Activated B cell treated with CpG ODN at 0.5 μM for 24 hours (primary cell): ENCODE data around the gene TK2. TPM values are rescaled to one million over a fixed set of nuclear protein-coding genes. Genes with fewer than 3 reads are reported as not detected.

Experiments
- ATAC-seq: fragments of 200-7000 bp; cut with Tn5 transposase; one replicate; pipeline ENCODE4 v1.10.0; 2021; ENCODE audit warnings: low read depth, mild to moderate bottlenecking, moderate library complexity
- CTCF ChIA-PET: fragments of 350-600 bp; sonication (Branson Sonifier 250); formaldehyde crosslinking; loops from one replicate; lab custom pipeline; 2021; ENCODE audit warnings: antibody characterized with exemption; lab: Charles Lee
- POLR2A ChIA-PET: fragments of 350-600 bp; sonication (Branson Sonifier 250); formaldehyde crosslinking; loops from one replicate; lab custom pipeline; 2021; ENCODE audit warnings: antibody characterized with exemption; lab: Charles Lee
- DNase-seq: peaks from one replicate; pipeline ENCODE4 v3.0.0; 2022
- H3K27ac Mint-ChIP-seq: one replicate; pipeline ENCODE4 v1.8.0; 2020; ENCODE audit warnings: mixed read lengths
- H3K27me3 Mint-ChIP-seq: one replicate; pipeline ENCODE4 v1.8.0; 2021; ENCODE audit warnings: mixed read lengths
- H3K36me3 Mint-ChIP-seq: one replicate; pipeline ENCODE4 v1.8.0; 2021; ENCODE audit warnings: low read depth, mixed read lengths
- H3K4me1 Mint-ChIP-seq: one replicate; pipeline ENCODE4 v1.8.0; 2021; ENCODE audit warnings: mixed read lengths
- H3K4me3 Mint-ChIP-seq: one replicate; pipeline ENCODE4 v1.8.0; 2020; ENCODE audit warnings: mild to moderate bottlenecking, mixed read lengths
- H3K9me3 Mint-ChIP-seq: one replicate; pipeline ENCODE4 v1.8.0; 2020; ENCODE audit warnings: mixed read lengths
- intact Hi-C: fragments of 100-400 bp; cut with micrococcal nuclease; formaldehyde crosslinking; loops from one replicate; pipeline ENCODE4 v1.15.1; 2024
- total RNA-seq: library from RNA; stranded (reverse); gene quantifications from 2 replicates; pipeline ENCODE4 v1.2.3, GENCODE V29; 2022
- TF ChIP-seq, protein P1 (sequence below): fragments of 200-600 bp; IDR thresholded peaks from one replicate; pipeline ENCODE4 v1.8.0; 2022; ENCODE audit warnings: antibody characterized with exemption, mild to moderate bottlenecking

Gene TK2
- total RNA-seq, 1 donor from 2014 or later, result 4.8 TPM

DNA sequence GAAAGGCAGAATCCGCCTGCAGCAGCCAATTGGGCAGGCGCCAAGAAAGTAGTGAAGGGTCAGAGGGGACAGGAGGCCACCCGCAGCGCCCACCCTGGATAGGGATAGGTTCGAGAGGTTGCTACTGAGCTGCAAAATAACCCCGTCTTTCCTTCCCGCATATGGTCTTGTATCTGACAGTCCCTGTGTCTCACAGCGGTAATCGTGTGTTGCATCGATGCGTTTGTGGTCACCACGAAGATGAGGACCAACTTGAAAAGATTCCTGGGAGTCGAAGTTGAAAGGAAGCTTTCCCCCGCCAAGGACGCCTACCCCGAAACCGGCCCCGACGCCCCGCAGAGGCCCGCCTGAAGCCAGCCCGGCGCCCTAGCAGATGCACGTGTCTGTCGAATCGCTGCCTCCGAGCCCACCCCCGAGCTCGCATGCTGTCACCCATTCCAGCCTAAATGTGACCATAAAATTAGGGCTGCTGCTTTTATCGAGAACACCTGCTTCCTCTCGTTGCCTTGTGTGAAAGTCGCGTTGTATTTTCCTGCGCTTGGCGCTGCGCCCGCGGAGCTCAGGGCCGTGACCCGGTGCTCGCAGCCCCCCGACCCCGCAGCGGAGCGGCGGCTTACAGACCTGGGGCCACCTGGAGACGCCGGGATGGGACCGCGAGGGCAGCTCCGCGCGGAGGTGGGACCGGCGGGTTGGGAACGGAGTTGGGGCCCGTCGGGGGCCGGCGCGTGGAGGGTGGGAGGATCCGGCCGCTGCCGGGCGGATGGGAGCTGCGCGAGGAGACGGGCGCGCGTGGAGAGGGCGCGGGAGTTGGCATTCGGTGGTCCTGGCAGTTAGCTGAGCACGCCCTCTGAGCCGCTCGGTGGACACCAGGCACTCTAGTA lies 29.0 kb upstream of the TK2 start, which contains the start of gene CMTM2:
CMTM2 (plus strand) TSS at position 813 of the 881 bp plus-strand sequence. CDS start 145 bp downstream, outside the sequence.
- H3K9me3 Mint-ChIP-seq, result no peaks in the 10 kb centered on the region
- intact Hi-C loops, result no loop called here
- TF ChIP-seq, protein P1, sequence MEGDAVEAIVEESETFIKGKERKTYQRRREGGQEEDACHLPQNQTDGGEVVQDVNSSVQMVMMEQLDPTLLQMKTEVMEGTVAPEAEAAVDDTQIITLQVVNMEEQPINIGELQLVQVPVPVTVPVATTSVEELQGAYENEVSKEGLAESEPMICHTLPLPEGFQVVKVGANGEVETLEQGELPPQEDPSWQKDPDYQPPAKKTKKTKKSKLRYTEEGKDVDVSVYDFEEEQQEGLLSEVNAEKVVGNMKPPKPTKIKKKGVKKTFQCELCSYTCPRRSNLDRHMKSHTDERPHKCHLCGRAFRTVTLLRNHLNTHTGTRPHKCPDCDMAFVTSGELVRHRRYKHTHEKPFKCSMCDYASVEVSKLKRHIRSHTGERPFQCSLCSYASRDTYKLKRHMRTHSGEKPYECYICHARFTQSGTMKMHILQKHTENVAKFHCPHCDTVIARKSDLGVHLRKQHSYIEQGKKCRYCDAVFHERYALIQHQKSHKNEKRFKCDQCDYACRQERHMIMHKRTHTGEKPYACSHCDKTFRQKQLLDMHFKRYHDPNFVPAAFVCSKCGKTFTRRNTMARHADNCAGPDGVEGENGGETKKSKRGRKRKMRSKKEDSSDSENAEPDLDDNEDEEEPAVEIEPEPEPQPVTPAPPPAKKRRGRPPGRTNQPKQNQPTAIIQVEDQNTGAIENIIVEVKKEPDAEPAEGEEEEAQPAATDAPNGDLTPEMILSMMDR, result no peak
- DNase-seq, result no peak
- POLR2A ChIA-PET, result interaction anchor here (0.5 to 1.3 kb wide), 2 partner anchors 11 to 26 kb away, joined by 3 to 5 read pairs; partner anchors contain the start of gene CKLF
- ATAC-seq, result peak; percentile 34
- H3K4me3 Mint-ChIP-seq, result peak within 1 kb of the TSS; percentile 68
- H3K4me1 Mint-ChIP-seq, result peaks cover 11% of the 10 kb centered on the region
- H3K27ac Mint-ChIP-seq, result no peak within 1 kb of the TSS
- no peaks in the 10 kb centered on the region for H3K36me3 Mint-ChIP-seq
- peaks cover 43% of the 10 kb centered on the region for H3K27me3 Mint-ChIP-seq
- CTCF ChIA-PET, result interaction anchor here (0.7 to 2.2 kb wide), 5 partner anchors 10 to 100 kb away, joined by 3 to 7 read pairs (median 3); no protein-coding TSS in a partner anchor

DNA sequence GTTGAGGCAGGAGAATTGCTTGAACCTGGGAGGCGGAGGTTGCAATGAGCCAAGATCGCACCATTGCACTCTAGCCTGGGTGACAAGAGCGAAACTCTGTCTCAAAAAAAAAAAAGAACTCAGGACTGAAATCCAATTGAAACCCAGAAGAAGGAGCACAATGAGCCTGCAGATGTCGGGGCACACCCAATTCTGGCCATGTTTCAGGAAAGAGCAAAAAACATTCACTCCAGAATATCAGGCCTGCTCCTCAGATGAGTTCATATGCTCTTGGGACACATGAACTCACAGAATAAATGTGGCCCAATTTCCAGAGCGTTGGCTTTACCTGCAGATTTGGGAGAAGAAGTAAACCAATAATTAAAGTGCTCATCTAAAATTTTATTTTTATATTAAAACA lies 26.4 kb upstream of the TK2 start:
- no peak for DNase-seq
- peaks cover 11% of the 10 kb centered on the region for H3K4me1 Mint-ChIP-seq

DNA sequence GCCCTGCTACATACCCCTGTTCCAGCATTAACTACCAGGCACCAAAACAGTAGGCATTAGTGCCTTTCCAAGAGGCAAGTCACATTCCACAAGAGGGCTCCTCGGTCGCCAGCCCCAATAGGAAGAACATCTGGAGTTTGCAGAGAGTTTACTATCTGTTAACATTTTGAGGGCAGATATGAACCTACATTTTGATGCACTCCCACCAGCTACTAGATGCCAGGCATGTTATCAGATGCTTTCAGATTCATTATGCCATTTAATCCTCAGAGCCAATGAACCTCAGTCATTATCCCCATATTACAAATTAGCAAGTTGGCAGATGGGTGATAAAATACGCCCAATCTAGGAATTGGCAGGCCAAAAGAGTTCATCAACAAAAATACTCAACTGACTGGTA lies 25.1 kb upstream of the TK2 start:
- POLR2A ChIA-PET, result no interaction called here
- CTCF ChIA-PET, result interaction anchor here (1.5 kb wide), 1 partner anchor 12 kb away, joined by 3 read pairs; no protein-coding TSS in a partner anchor
- H3K27me3 Mint-ChIP-seq, result peaks cover 29% of the 10 kb centered on the region
- H3K4me1 Mint-ChIP-seq, result peaks cover 11% of the 10 kb centered on the region
- no peak overlapping the region for H3K27ac Mint-ChIP-seq
- intact Hi-C loops, result no loop called here
- no peaks in the 10 kb centered on the region for H3K36me3 Mint-ChIP-seq
- TF ChIP-seq, protein P1, result no peak
- DNase-seq (no peak), ATAC-seq (no peak)
- H3K9me3 Mint-ChIP-seq, result no peaks in the 10 kb centered on the region
- no peak overlapping the region for H3K4me3 Mint-ChIP-seq

More for the DNA sequence above, 26.4 kb upstream of the TK2 start:
- Mint-ChIP-seq H3K4me3 (no peak overlapping the region), H3K27ac (no peak overlapping the region), H3K9me3 (no peaks in the 10 kb centered on the region), H3K36me3 (no peaks in the 10 kb centered on the region), H3K27me3 (peaks cover 39% of the 10 kb centered on the region)
- POLR2A ChIA-PET, result no interaction called here
- TF ChIP-seq, protein P1, result no peak
- intact Hi-C loops, result no loop called here
- no peak for ATAC-seq
- CTCF ChIA-PET, result no interaction called here

GRCh38 chr16:66574531-66574930 lies 24.6 kb upstream of the TK2 start:
- H3K36me3 Mint-ChIP-seq, result no peaks in the 10 kb centered on the region
- intact Hi-C loops, result no loop called here
- H3K4me3 Mint-ChIP-seq, result no peak overlapping the region
- no peak for DNase-seq
- TF ChIP-seq, protein P1, result no peak
- H3K27me3 Mint-ChIP-seq, result peaks cover 24% of the 10 kb centered on the region
- no peak for ATAC-seq
- ChIA-PET CTCF (interaction anchor here (1.5 kb wide), 1 partner anchor 11 kb away, joined by 3 read pairs; no protein-coding TSS in a partner anchor), POLR2A (no interaction called here)
- no peaks in the 10 kb centered on the region for H3K9me3 Mint-ChIP-seq
- peaks cover 9% of the 10 kb centered on the region for H3K4me1 Mint-ChIP-seq
- no peak overlapping the region for H3K27ac Mint-ChIP-seq

DNA sequence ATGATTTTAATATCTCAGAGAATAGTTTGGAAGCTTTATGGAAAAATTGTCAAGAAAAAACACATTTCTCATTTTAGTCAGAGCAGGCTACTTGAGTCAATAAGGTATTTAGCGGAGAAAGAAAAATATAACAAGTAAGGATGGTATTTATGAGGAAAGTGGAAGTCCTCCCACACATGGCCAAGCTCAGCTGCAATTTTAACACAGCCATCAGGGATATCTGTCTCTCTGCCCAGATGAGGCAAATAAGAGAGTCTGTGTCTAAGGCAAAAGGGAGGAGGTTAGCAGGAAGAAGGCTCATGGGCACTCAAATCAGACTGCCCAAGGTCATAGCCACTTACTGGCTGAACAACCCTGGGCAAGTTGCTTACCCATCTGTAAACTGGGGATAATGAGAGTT lies 24.2 kb upstream of the TK2 start:
- TF ChIP-seq, protein P1, result no peak
- ChIA-PET POLR2A (no interaction called here), CTCF (interaction anchor here (1.5 kb wide), 1 partner anchor 11 kb away, joined by 3 read pairs; no protein-coding TSS in a partner anchor)

More for the DNA sequence above, 24.2 kb upstream of the TK2 start:
- H3K27ac Mint-ChIP-seq, result no peak overlapping the region
- peaks cover 9% of the 10 kb centered on the region for H3K4me1 Mint-ChIP-seq
- no peaks in the 10 kb centered on the region for H3K9me3 Mint-ChIP-seq
- no peak for ATAC-seq
- intact Hi-C loops, result no loop called here
- H3K4me3 Mint-ChIP-seq, result no peak overlapping the region
- H3K36me3 Mint-ChIP-seq, result no peaks in the 10 kb centered on the region
- H3K27me3 Mint-ChIP-seq, result peaks cover 21% of the 10 kb centered on the region
- DNase-seq, result no peak
